ENCODE results near the gene CHL1.

The CHL1 gene

GRCh38 chr3:228442-229182 lies 32.0 kb downstream of the CHL1 start:
- DNase-seq: no peak

- no peak for DNase-seq
Observed at GRCh38 chr3:229183-229661, 32.7 kb downstream of the CHL1 start.

GRCh38 chr3:236881-237280 lies 40.3 kb downstream of the CHL1 start:
- DNase-seq: no peak

- DNase-seq: no peak
Observed at GRCh38 chr3:242602-243355, 46.2 kb downstream of the CHL1 start.

GRCh38 chr3:243356-243725 lies 46.8 kb downstream of the CHL1 start:
- DNase-seq: no peak

GRCh38 chr3:244041-244440 lies 47.5 kb downstream of the CHL1 start:
- no peak for DNase-seq

GRCh38 chr3:247916-248315 lies 51.4 kb downstream of the CHL1 start:
- DNase-seq: no peak

GRCh38 chr3:248864-249520 lies 52.4 kb downstream of the CHL1 start:
- no peak for DNase-seq

GRCh38 chr3:249587-250262 lies 53.2 kb downstream of the CHL1 start:
- no peak for DNase-seq

GRCh38 chr3:256501-256900 lies 59.9 kb downstream of the CHL1 start:
- no peak for DNase-seq

- no peak for DNase-seq
Observed at GRCh38 chr3:257826-258225, 61.3 kb downstream of the CHL1 start.

- DNase-seq: no peak
Observed at GRCh38 chr3:260898-261297, 64.3 kb downstream of the CHL1 start.

- DNase-seq: no peak
Observed at GRCh38 chr3:263393-263792, 66.8 kb downstream of the CHL1 start.

- no peak for DNase-seq
Observed at GRCh38 chr3:264394-265156, 68.0 kb downstream of the CHL1 start.

- no peak for DNase-seq
Observed at GRCh38 chr3:267101-267500, 70.5 kb downstream of the CHL1 start.

- no peak for DNase-seq
Observed at GRCh38 chr3:270688-271087, 74.1 kb downstream of the CHL1 start.

- DNase-seq: no peak
Observed at GRCh38 chr3:274927-275326, 78.4 kb downstream of the CHL1 start.

GRCh38 chr3:277873-278272 lies 81.3 kb downstream of the CHL1 start:
- DNase-seq: no peak

- DNase-seq: no peak
Observed at GRCh38 chr3:278300-279064, 81.9 kb downstream of the CHL1 start.

GRCh38 chr3:279325-279724 lies 82.8 kb downstream of the CHL1 start:
- DNase-seq: no peak

GRCh38 chr3:280681-281080 lies 84.1 kb downstream of the CHL1 start:
- no peak for DNase-seq

- no peak for DNase-seq
Observed at GRCh38 chr3:284322-284721, 87.8 kb downstream of the CHL1 start.

Measured in inflammatory macrophage (primary cell).